GM21737 (cell line): ENCODE results near the gene SV2A.
"Not testable (repeated sequence)": the region's sequence is repeated elsewhere in the genome, so short reads cannot be mapped to it uniquely, and the experiment has no call there.

Experiments used
- ATAC-seq: cut with Tn5 transposase; IDR thresholded peaks from one replicate; pipeline ENCODE4 v1.9.1; 2021; ENCODE audit warnings: mild to moderate bottlenecking, moderate library complexity; ENCODE audit not compliant: unreplicated experiment

SV2A gene, protein sequence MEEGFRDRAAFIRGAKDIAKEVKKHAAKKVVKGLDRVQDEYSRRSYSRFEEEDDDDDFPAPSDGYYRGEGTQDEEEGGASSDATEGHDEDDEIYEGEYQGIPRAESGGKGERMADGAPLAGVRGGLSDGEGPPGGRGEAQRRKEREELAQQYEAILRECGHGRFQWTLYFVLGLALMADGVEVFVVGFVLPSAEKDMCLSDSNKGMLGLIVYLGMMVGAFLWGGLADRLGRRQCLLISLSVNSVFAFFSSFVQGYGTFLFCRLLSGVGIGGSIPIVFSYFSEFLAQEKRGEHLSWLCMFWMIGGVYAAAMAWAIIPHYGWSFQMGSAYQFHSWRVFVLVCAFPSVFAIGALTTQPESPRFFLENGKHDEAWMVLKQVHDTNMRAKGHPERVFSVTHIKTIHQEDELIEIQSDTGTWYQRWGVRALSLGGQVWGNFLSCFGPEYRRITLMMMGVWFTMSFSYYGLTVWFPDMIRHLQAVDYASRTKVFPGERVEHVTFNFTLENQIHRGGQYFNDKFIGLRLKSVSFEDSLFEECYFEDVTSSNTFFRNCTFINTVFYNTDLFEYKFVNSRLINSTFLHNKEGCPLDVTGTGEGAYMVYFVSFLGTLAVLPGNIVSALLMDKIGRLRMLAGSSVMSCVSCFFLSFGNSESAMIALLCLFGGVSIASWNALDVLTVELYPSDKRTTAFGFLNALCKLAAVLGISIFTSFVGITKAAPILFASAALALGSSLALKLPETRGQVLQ

DNA sequence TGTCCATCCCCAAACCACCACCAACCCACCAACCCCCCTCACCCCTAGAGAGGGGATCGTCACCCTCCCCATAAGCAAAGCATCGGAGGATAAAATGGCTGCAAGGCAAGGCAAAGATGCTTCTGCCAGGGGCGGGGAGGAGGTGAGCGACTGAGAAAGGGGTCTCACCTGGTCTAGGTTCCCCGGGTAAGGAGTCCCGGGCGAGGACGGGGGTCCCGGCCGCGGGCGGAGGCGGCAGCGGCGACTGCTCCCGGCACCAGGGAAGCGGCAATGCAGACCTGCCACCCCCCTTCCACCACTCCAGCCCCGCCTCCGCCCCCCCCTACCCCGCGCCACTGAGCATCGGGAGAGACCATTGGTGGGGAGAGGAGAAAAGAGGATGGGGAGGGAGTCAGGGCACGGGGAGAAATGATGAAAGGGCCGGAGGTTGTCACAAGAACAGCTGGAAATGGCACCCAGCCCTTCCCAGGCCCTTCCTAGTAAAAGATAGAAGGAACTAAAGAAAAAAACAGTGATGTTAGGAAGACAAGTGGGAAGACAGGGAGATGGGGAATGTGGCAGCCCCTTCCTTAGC lies at the start of gene SV2A:
TSS of gene SV2A (minus strand) at position 274 of the 574 bp plus-strand sequence. CDS start 4,004 bp downstream, outside the sequence.
- ATAC-seq: no peak

DNA sequence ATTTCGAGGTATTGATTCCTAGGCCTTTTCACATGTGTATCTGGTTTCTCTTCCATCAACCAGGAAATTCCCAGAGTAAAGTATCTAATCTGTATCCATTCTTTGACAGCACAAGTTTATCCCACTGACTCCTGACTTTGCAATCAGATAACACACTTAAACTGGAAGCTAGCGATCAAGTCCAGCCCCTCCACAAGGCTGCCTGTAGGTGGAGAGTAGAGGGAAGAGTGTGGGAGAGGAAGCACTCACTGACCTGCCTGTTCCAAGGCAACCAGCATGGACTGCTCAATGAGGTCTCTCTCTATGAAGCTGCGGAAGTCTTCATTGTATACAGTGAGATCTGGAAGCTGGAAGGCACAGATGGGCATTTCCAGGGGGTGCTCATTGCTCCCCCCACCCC lies 49.4 kb upstream of the SV2A start:
- no peak for ATAC-seq

DNA sequence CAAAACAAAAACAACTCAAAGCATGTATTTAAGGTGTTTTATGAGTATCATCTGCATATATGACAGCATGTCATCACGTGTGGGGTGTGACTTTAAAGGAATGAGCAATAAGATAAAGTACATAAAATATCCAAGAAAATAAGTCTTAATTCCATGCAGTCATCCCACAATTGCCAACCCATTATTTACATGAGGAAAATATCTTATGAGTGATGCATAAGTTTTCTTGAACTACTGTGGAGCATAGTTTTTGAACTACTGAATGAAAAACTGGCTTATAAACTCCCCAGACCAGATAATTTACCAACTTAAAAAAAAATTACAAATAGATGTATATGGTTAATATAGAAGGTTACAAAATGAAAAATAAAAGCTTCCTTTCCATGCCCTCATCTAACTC lies 48.8 kb upstream of the SV2A start:
- ATAC-seq: no peak

DNA sequence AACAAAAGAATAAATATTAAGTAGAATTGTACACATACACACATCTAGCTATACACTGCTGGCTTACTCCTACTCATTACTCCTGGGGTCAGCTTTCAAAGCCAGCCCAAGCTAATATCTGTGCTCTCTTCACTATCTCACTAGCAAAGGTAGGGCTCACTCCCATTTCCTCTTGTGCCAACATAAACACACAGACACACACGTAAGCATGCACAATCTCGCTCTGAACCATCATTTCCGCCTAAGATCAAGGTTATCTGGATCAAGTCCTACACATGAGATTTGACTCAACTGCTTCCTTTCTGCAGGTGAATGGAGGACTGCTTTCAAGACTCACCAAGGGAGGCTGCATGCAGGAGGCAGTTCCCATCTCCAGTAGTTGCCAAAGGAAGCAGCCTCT lies 47.8 kb upstream of the SV2A start:
- no peak for ATAC-seq

DNA sequence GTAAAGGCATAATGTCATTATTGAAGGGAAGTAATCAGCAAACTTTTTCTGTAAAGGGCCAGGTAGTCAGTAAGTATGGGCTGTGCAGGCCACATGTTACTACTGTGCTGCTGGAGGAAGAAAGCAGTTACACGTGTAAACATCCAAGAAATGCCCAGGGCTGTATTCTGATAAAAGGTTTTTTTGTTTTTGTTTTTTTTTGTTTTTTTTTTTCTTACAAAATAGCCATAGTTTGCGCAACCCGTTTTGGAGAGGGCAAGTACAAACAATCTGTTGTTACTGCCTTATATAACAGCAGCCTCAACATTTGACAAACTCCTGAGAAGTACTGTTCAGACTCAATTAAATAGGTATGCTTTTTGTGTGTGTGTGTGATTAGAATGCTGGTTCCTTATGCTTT lies 45.7 kb upstream of the SV2A start:
- no peak for ATAC-seq

DNA sequence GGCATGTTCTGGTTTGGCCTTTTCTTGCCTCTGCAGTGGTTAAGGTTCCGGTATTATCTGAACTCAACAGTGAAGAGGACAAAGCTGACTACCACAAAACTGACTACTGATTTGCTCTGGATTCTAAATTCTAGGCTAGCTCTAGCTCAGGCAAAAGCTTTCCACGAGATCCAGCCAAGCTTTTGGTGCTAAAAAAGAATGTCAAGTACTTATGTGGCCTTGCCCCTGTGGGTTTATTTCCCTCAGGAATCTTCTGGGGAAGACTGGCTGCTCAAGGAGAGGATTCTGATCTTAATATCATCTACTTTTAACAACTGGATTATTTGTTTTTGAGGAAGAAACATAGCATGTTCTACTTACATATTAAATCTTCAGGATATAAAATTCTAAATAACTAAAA lies 45.1 kb upstream of the SV2A start:
- no peak for ATAC-seq

DNA sequence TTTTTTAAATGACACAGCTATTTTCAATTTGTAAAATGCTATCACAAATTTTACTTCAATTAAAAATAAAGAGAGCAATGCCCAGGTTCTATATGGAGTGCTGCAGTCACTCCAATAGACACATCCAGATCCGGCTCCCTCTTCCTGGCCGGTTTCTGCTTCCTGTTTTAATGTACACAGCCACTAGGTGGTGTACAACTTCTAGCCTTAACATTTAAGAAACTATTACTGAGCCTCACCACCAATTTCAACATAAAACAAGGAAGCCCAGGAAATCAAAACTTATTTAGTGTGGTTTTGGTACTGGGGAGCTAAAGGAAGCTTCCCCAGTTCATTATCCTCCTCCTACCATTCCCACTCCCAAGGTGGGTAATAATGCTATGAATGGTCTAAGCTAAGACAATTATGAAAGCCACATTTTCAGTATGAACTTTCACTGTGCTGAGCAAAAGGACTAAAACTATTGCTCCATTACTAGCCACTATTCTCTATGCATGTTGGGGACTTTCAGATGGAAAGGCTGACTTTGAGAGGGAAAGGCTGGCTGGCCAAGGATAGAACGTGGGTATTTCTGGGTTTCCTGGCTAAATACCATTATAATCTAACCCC lies 44.5 kb upstream of the SV2A start:
- no peak for ATAC-seq

DNA sequence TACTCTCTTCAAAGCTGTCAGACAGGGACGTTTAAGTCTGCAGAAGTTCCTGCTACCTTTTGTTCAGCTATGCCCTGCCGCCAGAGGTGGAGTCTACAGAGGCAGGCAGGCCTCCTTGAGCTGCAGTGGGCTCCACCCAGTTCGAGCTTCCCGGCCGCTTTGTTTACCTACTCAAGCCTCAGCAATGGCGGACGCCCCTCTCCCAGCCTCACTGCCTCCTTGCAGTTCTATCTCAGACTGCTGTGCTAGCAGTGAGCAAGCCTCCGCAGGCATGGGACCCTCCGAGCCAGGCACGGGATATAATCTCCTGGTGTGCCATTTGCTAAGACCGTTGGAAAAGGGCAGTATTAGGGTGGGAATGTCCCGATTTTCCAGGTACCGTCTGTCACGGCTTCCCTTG lies 39.9 kb upstream of the SV2A start:
- ATAC-seq: not testable (repeated sequence)

DNA sequence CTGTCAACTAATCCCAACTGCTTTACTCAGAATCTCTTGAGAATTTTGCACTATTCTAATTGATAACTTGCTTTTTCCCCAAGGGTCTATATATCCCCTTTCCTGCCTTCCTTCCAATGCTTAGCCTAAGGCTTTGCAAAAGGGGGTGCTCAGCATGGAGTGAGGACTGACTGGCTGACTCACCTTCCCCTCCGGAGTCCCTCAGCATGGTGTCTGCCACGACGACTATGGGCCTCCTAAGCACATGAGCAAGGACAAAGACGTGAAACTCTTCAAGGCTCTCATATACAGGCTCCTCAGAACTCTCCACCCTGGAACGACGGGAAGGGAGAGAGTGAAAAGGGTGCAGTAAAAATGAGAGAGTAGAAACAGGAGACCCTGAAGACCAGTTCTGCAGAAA lies 32.3 kb upstream of the SV2A start:
- no peak for ATAC-seq

DNA sequence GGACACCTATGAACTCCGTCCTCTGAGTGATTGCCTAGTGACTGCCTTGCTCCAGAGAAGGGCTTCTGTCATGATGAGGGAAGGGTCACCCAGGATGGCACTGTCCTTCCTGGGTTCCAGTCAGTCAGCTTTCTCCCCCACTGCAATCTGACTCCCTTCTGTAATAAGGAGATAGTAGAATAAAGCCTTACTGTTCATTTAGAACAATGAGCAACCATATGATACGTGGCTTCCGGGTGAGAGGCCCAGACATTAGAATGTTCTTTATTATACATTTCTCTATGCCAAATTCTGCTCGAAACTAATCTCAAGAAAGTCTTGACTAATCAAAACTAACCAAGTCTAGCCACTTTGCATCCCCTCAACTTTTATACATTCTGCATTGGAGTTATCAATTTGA lies 27.6 kb upstream of the SV2A start:
- ATAC-seq: no peak

DNA sequence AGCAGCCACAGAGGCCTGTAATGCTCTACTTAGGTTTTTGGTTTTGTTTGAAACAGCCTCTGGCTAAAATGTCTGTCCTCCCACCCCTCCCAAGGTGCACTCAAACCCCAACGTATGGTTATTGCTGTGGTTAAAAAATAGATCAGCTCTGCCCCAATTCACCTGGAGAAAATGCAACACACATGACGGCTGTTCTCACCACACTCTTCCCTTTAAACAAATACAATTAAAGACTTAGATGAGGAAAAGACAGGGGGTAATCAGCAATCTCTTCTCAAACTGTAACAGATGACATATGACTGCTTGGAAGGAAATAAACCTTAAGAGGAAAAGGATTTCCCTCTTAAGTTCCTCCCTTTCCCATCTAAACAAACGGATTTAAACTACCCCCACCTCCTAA lies 25.2 kb upstream of the SV2A start:
- no peak for ATAC-seq

DNA sequence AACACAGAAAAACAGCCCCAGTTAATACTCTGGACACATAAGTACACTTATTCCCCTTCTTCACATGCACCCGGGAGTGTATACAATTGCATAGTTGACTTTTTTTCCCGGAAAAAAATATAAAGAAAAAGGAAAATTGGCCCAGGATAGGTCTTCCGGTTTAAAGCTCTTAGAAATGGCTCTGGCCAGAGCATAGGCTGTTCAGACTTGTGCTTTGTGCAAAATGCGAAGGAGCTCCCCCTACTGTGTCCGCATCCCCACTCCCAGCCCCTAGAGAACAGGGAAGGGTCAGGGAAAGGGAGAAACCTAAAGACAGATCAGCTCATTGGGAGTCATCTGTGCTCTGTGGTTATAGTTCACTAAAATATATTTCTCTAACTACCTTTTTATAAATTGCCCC lies 24.6 kb upstream of the SV2A start:
- ATAC-seq: no peak

DNA sequence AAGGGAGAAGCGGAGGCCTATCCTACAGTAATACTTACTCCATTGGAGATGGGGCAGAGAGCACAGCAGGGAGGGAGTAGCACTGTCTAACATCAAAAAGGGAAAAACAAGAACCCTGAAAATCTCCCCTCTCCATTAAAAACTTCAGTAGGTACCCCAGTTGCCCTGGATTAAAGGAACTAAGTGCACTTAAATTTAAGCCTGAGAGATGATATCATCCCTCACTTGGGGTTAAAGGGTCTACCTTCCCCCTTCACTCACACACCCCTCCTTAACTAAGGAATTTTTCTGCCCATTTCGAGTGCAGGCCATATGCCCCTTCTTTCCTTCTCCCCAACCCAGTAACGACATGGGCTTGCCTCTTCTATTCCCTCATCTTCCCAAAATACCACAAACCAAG lies 22.8 kb upstream of the SV2A start:
- no peak for ATAC-seq

DNA sequence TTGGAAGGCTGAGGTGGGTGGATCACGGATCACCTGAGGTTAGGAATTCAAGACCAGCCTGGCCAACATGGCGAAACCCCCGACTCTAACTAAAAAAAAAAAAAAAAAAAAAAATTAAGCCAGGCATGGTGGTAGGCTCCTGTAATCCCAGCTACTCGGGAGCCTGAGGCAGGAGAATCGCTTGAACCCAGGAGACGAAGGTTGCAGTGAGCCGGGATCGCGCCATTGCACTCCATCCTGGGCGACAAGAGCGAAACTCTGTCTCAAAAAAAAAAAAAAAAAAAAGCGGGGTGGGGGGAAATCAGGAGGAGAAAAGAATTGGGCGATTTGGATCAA lies 21.0 kb upstream of the SV2A start:
- not testable (repeated sequence) for ATAC-seq

DNA sequence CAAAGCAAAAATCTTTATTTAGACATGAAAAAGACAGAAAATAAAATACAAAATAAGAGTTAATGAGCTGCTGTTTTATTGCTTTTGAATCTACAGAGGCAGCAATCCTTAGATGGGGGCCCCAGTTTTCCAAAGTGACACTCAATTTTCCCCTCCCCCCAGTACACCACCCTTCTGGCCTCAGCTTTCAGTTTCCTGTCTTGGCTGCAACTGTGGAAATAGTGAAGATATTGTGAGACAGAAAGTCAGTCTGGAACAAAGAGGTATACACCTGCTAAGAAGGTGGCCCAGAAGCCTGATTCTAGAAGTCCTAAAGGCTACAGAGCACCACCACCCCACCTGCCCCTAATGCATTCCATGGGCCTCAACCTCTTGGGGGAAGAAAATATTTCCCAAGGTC lies 20.1 kb upstream of the SV2A start:
- no peak for ATAC-seq

DNA sequence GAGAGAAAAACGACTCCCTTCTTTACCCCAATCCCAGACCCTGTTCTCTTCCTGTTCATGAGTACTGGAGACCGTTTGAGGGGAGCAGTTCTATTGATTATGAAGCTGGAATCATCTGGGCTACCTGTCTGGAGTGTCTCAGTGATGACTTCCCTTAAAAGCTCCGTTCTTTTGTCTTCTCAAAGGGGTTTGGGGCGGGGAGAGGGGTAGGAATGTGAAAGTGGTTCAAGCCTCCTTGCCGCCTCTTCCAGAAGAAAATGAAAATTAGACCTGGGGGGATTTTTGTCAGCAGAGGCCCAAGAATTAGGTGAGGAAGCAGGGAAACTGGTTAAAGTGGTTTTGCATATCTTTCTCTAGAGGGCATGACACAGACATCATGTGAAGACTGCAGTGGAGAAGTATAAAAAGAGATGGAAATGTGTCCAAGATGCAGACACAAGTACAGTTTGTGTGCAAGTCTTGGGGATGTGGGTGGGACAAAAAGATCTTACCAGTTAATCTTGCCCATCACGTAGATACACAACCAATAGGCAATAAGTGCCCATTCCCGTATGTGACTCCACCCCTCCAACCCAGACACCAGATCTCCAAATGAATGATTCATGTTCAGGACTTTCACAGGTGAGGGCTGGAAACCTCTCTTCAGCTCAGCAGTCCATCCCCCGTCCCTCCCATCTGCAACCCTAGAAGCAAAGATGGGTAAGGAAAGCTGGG lies 19.5 kb upstream of the SV2A start:
- ATAC-seq: no peak

DNA sequence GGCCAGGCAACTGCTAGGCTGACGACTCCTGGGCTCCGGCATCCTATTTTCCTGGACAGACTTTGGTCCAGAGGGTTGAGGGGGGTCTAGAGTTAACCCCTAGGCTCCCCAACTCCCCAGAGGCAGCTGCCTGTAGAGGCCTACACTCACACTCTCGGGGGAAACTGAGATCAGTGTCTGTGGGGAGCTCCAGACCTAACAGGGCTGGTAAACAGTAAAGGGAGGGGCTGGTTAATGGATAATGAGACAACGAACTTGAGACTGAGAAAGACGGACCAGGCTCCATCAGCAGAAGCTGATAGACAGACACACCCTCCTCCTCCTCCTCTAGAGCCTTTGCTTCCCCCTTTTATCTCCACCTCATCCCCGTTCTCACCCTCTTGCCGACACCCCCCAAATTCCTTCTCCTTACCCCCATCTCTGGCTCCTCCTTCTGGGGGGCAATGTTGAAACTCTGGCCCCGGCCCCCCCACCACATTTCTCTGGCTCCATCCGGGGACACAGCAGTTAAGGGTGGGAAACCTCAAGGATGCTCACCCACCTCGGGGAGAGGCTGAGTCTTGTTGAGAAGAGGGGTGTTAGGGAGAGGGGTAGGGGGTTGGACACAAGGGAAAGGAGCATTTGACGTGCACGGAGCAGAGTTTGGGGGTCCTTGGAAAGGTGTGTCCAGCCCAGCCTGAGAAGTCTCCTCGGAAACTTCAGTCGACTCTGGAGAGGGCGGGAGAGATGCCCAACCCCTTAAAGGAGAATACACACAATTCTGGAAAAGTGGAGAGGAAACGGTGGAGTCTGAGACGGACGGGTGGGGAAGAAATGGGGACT lies 18.7 kb upstream of the SV2A start, which contains the start of gene MTMR11:
TSS of gene MTMR11 (minus strand) at position 710 of the 822 bp plus-strand sequence. CDS start at position 478, 232 bp downstream.
- no peak for ATAC-seq

DNA sequence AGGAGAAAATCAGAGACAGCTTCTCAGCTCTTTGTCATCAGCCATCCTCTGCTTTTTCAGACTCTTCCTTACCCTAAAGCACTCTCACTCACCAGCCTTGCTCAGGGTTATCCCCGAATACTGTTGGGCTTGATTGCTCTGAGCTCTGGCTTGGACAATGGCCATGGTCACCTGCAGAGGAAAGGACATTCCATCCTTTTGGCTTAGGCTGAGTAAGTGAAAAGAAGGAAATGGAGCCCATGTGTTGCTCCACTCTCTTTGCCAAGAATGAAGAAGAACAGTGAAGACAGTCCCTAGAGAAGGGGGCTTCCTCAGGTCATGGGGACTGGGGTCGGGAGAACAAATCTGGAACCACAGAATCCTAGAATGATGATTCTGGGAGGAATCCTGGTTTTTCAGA lies 16.7 kb upstream of the SV2A start:
- no peak for ATAC-seq

DNA sequence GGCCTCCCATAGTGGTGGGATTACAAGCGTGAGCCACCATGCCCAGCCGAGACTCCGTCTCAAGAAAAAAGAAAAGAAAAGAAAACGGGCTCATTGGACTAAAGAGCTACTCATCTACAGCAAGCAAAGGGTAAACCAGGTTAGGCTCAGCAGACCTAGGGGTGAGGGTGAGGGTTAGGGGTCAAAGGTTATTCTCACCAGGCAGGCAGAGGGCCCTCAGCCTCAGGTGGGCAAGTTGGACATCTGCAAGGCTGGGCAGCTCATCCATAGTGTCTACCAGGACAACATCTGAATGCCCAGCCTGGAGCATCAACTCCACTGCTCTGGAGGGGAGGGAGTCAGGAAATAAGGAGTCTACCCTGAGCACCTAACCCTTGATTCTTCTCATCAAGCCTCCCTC lies 15.6 kb upstream of the SV2A start:
- ATAC-seq: no peak

DNA sequence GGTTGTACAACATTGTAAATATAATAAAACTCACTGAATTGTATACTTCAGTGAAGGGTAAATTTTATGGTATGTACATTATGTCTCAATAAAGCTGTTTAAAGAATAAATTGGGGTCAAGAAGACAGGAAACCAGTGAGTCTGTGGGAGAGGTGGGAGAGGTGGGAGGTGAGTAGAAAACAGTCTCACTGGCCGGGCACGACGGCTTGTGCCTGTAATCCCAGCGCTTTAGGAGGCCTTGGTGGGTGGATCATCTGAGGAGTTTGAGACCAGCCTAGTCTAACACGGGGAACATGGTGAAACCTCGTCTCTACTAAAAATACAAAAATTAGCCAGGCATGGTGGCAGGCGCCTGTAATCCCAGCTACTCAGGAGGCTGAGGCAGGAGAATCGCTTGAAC lies 14.8 kb upstream of the SV2A start:
- no peak for ATAC-seq
